B cell (primary cell): ENCODE measurements around the gene NDUFV2. TPM values are rescaled to one million over a fixed set of nuclear protein-coding genes. Genes with fewer than 3 reads are reported as not detected.

ENCODE experiments used
- ATAC-seq: fragments of 200-7000 bp; cut with Tn5 transposase; one replicate; pipeline ENCODE4 v1.10.0; 2021; ENCODE audit warnings: low read depth, mild to moderate bottlenecking, moderate number of reproducible peaks, moderate library complexity
- CTCF ChIA-PET: fragments of 350-600 bp; sonication (Branson Sonifier 250); formaldehyde crosslinking; loops from one replicate; lab custom pipeline; 2021; ENCODE audit warnings: antibody characterized with exemption, inconsistent platforms; lab: Charles Lee
- POLR2A ChIA-PET: fragments of 350-600 bp; sonication (Branson Sonifier 250); formaldehyde crosslinking; loops from one replicate; lab custom pipeline; 2021; ENCODE audit warnings: antibody characterized with exemption; lab: Charles Lee
- DNase-seq: peaks from one replicate; pipeline ENCODE4 v3.0.0; 2013
- H2AFZ ChIP-seq: 2 replicates; pipeline ENCODE4 v1.6.1; 2012; ENCODE audit warnings: mild to moderate bottlenecking, low read depth, low read length; ENCODE audit not compliant: insufficient read depth, poor library complexity, severe bottlenecking
- H3K27ac ChIP-seq, 2 donors: 1 replicate in 1 of 2; 2 replicates in 1 of 2; pipeline ENCODE4 v1.5.1; 2012 to 2013; ENCODE audit warnings: low read length in 2 of 2, mild to moderate bottlenecking in 2 of 2, moderate library complexity in 1 of 2
- H3K27me3 ChIP-seq, 4 experiments: fragments of 200-600 bp in 1 of 4; sonication (generic) in 1 of 4; replicated peaks in 1 of 4; 1 replicate in 2 of 4; 2 replicates in 2 of 4; pipeline versions ENCODE4 v1.6.1 to v1.7.0; 2013 to 2016; ENCODE audit warnings: low read length in 3 of 4, mild to moderate bottlenecking in 2 of 4, mixed read lengths in 1 of 4, moderate library complexity in 1 of 4; ENCODE audit not compliant: insufficient read depth in 4 of 4, control insufficient read depth in 3 of 4; ENCODE audit errors: control extremely low read depth in 1 of 4
- H3K36me3 ChIP-seq, 2 experiments: replicated peaks in 1 of 2; 1 replicate in 1 of 2; 2 replicates in 1 of 2; pipeline versions ENCODE4 v1.6.1 to v1.7.1; 2013; ENCODE audit warnings: low read length in 1 of 2; ENCODE audit not compliant: insufficient read depth in 2 of 2, control insufficient read depth in 1 of 2; ENCODE audit errors: control extremely low read depth in 1 of 2, extremely low read depth in 1 of 2
- H3K4me1 ChIP-seq, 2 donors: fragments of 200-600 bp in 1 of 2; sonication (generic) in 1 of 2; 1 replicate in 1 of 2; 2 replicates in 1 of 2; pipeline versions ENCODE4 v1.5.1 to v1.6.1; 2013 to 2017; ENCODE audit warnings: low read length in 2 of 2; ENCODE audit not compliant: control insufficient read depth in 2 of 2, insufficient read depth in 2 of 2
- H3K4me2 ChIP-seq: replicated peaks from 2 replicates; pipeline ENCODE3; 2012; ENCODE audit warnings: mild to moderate bottlenecking, low read depth, low read length; ENCODE audit not compliant: poor library complexity, severe bottlenecking
- H3K4me3 ChIP-seq, 5 experiments: fragments of 200-600 bp in 1 of 5; sonication (generic) in 1 of 5; 1 replicate in 3 of 5; 2 replicates in 2 of 5; pipeline versions ENCODE4 v1.5.1 to v1.7.0; 2011 to 2016; ENCODE audit warnings: low read length in 4 of 5, mild to moderate bottlenecking in 4 of 5, low read depth in 2 of 5, control low read depth in 1 of 5, moderate library complexity in 1 of 5; ENCODE audit not compliant: insufficient read depth in 1 of 5; ENCODE audit errors: control extremely low read depth in 1 of 5, extremely low read depth in 1 of 5
- H3K79me2 ChIP-seq: fragments of 200-600 bp; sonication (generic); one replicate; pipeline ENCODE4 v1.6.0; 2016; ENCODE audit warnings: low read length; ENCODE audit not compliant: control insufficient read depth, insufficient read depth
- H3K9ac ChIP-seq: fragments of 200-600 bp; sonication (generic); 2 replicates; pipeline ENCODE4 v1.6.1; 2017; ENCODE audit warnings: mild to moderate bottlenecking, low read length, moderate library complexity
- H3K9me3 ChIP-seq, 3 donors: one replicate each; pipeline versions ENCODE4 v1.6.1 to v1.7.1; 2013; ENCODE audit warnings: low read length in 2 of 3; ENCODE audit not compliant: control insufficient read depth in 2 of 3, insufficient read depth in 1 of 3; ENCODE audit errors: control extremely low read depth in 1 of 3
- H4K20me1 ChIP-seq: 2 replicates; pipeline ENCODE4 v1.6.0; 2012; ENCODE audit warnings: mild to moderate bottlenecking, low read length; ENCODE audit not compliant: insufficient read depth, control insufficient read depth, poor library complexity, severe bottlenecking
- H3K27ac Mint-ChIP-seq: one replicate; pipeline ENCODE4 v1.8.0; 2021; ENCODE audit warnings: mixed read lengths
- H3K27me3 Mint-ChIP-seq: one replicate; pipeline ENCODE4 v1.8.0; 2021; ENCODE audit warnings: mixed read lengths
- H3K4me1 Mint-ChIP-seq: one replicate; pipeline ENCODE4 v1.8.0; 2021; ENCODE audit warnings: mixed read lengths
- H3K4me3 Mint-ChIP-seq: one replicate; pipeline ENCODE4 v1.8.0; 2021; ENCODE audit warnings: mixed read lengths
- H3K9me3 Mint-ChIP-seq: one replicate; pipeline ENCODE4 v1.8.0; 2022; ENCODE audit warnings: mixed read lengths; ENCODE audit not compliant: insufficient read depth
- CTCF ChIP-seq: fragments of 200-600 bp; IDR thresholded peaks from one replicate; pipeline ENCODE4 v1.8.0; 2022; ENCODE audit warnings: antibody characterized with exemption, mild to moderate bottlenecking
- EZH2 ChIP-seq: IDR thresholded peaks from 2 replicates; pipeline ENCODE4 v1.6.1; 2012; ENCODE audit warnings: borderline replicate concordance, low read depth, mild to moderate bottlenecking, moderate library complexity, low read length; ENCODE audit not compliant: insufficient read depth, poor library complexity, severe bottlenecking
- WGBS: methylation state at CpG from one replicate; pipeline ENCODE4 v1.1.5; 2013; ENCODE audit warnings: missing lambda C conversion rate; ENCODE audit not compliant: insufficient coverage; 5-methylcytosine and 5-hydroxymethylcytosine counted together
- intact Hi-C: fragments of 100-400 bp; cut with micrococcal nuclease; formaldehyde crosslinking; loops from one replicate; pipeline ENCODE4 v1.10.0; 2022
- polyA plus RNA-seq: library from polyadenylated mRNA; depleted of rRNA; stranded (reverse); fragments of >200 nt; gene quantifications from 2 replicates; pipeline ENCODE4 v1.2.3, GENCODE V29; 2012
- total RNA-seq, 2 donors: library from RNA; stranded (reverse); fragments of 120-200 nt in 1 of 2; gene quantifications; 1 replicate in 1 of 2; 2 replicates in 1 of 2; pipeline versions ENCODE4 v1.2.3 to v1.2.4, GENCODE V29; 2013 to 2022

The NDUFV2 gene
- total and polyA plus RNA-seq, 2 donors (not counting 1 experiment from before 2014, with no cell fraction given), result 44.4 to 137 TPM

- Histone ChIP-seq H3K4me2 (peak overlapping the region; percentile 56), H2AFZ (no peak overlapping the region), H4K20me1 (no peaks in the 10 kb centered on the region), H3K9ac (no peak overlapping the region), H3K79me2 (peaks cover 95% of the 10 kb centered on the region), H3K27ac (peak overlapping the region; percentile 43 to 58), H3K9me3 (no peaks in the 10 kb centered on the region), H3K36me3 (peaks cover 13 to 53% of the 10 kb centered on the region in 2 experiments), H3K4me3 (peak overlapping the region in 1 of 5 experiments; percentile 34), H3K4me1 (peaks cover 40 to 60% of the 10 kb centered on the region in 2 donors), H3K27me3 (no peaks in the 10 kb centered on the region)
- ChIA-PET CTCF (interaction anchor here (3.1 kb wide), 1 partner anchor 18 kb away, joined by 16 read pairs; no protein-coding TSS in a partner anchor), POLR2A (interaction anchor here (1.3 kb wide), 1 partner anchor 15 kb away, joined by 3 read pairs; no protein-coding TSS in a partner anchor)
- no peaks in the 10 kb centered on the region for H3K27me3 Mint-ChIP-seq
- intact Hi-C loops, result no loop called here
- DNase-seq (peak; percentile 38), ATAC-seq (no peak)
- H3K9me3 Mint-ChIP-seq, result no peaks in the 10 kb centered on the region
- H3K4me3 Mint-ChIP-seq, result peak overlapping the region; percentile 38
- no peak for TF ChIP-seq CTCF
- no peak for TF ChIP-seq EZH2
- WGBS, result no CpG with 5 or more reads among the region's 1 CpG
- peaks cover 49% of the 10 kb centered on the region for H3K4me1 Mint-ChIP-seq
- peak overlapping the region; percentile 29 for H3K27ac Mint-ChIP-seq
These were observed 18.3 kb downstream of the NDUFV2 start for GRCh38 chr18:9120796-9121195.

- Mint-ChIP-seq H3K27ac (no peak overlapping the region), H3K4me1 (peaks cover 29% of the 10 kb centered on the region), H3K9me3 (no peaks in the 10 kb centered on the region), H3K27me3 (no peaks in the 10 kb centered on the region), H3K4me3 (no peak overlapping the region)
- Histone ChIP-seq H3K27me3 (no peaks in the 10 kb centered on the region), H3K4me2 (no peak overlapping the region), H3K36me3 (peaks cover 22 to 74% of the 10 kb centered on the region in 2 experiments), H3K79me2 (peaks cover 88% of the 10 kb centered on the region), H3K9me3 (no peaks in the 10 kb centered on the region), H4K20me1 (no peaks in the 10 kb centered on the region), H3K4me3 (no peak overlapping the region), H3K4me1 (peaks cover 14 to 33% of the 10 kb centered on the region in 2 donors), H3K9ac (no peak overlapping the region), H3K27ac (peak overlapping the region in 1 of 2 donors; percentile 18), H2AFZ (no peak overlapping the region)
- DNase-seq (no peak), ATAC-seq (no peak)
- TF ChIP-seq EZH2 (no peak), CTCF (no peak)
- WGBS, result no CpG with 5 or more reads among the region's 2 CpGs
- CTCF ChIA-PET, result no interaction called here
- intact Hi-C loops, result no loop called here
- POLR2A ChIA-PET, result interaction anchor here (0.7 kb wide), 1 partner anchor 50 kb away, joined by 6 read pairs; no protein-coding TSS in a partner anchor
These were observed 21.0 kb downstream of the NDUFV2 start for GRCh38 chr18:9123520-9123919.
